NCI-H2107 treated with DMSO at 0.1 percent for 48 hours (cell line): ENCODE measurements around the gene SCTR.

Experiments
- DNase-seq: peaks from one replicate; lab custom pipeline; 2025; ENCODE audit not compliant: unreplicated experiment; lab: John Stamatoyannopoulos, UW

SCTR gene

DNA sequence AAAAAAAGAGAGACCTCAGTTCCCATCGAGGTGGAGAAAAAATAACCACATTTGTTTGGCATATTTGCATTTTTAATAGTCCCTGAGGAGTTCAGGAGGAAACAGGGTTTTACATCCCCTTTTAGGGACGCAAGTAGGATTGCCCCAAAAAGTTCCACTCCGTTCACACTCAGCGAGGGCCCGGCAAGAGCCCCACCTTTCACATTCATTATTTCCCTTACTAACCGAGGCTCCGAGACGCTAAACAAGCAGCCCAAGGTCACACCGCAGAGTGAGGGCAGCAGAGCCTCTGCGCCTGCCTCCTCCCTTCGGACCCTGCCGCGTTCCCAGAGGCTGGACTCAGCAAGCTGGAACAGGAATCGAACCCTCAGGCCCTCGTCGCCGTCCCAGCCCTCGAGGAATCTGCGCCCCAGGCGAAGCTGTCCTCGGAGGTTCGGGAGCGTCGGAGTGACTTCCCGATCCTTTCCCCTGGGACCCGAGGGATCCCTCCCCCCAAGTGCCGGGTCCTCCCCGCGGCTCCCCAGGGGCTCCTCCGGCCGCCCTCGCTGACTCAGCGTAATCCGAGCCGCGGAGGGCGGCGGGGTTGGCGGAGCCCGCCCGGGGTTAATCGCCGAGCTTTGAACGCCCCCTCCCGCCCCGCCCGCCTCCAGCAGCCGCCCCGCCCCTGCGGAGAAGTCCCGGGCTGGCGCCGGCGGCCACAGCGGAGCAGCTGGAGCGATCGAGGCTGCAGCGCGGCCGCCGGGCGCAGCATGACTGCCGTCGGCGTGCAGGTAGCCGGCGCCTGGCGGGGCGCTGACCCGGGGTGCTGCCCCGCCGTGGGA, 92.9 kb downstream of the SCTR start, which contains the start of gene TMEM37:
Gene TMEM37 (plus strand): TSS at position 700 of the 821 bp plus-strand sequence. CDS start 50 bp downstream, at position 750.
- no peak for DNase-seq

DNA sequence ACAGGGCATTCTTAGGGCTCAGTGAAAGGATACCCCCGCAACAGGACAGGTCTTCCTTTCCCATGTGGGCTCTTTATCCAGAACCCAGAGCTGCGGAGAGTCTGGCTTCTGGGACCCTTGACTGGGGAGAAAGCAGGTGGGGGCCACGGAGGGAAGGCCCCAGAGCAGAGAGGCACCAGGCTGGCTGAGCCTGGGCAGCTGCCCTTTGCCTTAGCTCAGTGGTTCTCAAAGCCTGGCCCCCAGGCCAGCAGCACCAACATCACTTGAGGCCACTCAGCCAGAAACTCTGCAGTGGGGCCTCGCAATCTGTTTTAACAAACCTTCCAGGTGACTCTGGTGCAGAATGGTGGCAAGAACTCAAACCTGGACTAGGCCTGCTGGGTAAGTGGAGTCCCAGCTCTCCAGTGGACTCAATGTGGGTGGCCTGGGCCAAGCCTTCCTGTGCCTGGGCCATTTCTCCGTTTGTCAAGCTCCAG, 94.2 kb downstream of the SCTR start:
- DNase-seq, result no peak

DNA sequence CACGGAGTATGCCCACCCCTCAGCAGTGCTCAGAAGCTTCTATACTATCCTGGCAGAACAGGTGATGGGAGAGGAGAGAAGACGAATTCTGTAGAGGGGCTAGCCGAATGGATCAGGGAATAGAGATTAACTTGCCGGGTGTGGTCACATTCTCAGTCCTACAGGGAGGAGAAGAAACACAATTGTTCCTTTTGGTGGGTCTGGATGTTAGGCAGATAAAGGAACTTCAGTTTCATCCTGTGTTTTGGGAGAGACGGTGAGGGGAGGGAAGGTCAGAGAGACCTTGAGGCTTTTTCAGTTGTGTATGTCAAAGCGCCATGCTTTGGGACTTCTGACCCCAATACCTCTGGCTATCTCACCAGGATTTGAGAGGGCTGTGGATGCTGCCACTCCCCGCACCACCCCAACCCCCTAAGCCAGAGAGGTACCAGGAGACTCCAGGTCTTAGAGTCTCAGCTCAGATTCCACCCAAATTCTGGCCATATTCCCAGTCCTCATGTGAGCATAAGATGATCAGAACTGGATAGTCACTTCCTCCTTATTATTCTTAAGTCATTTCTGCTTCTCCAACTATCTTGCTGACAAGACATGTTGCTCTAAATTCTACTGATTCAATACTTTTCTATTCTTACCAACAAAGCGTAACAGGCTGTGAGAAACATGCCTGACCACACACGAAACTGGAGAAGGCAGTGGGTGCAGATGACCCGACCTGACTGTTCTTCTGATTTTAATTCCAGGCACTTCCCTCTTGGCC, 94.9 kb downstream of the SCTR start:
- DNase-seq, result no peak

DNA sequence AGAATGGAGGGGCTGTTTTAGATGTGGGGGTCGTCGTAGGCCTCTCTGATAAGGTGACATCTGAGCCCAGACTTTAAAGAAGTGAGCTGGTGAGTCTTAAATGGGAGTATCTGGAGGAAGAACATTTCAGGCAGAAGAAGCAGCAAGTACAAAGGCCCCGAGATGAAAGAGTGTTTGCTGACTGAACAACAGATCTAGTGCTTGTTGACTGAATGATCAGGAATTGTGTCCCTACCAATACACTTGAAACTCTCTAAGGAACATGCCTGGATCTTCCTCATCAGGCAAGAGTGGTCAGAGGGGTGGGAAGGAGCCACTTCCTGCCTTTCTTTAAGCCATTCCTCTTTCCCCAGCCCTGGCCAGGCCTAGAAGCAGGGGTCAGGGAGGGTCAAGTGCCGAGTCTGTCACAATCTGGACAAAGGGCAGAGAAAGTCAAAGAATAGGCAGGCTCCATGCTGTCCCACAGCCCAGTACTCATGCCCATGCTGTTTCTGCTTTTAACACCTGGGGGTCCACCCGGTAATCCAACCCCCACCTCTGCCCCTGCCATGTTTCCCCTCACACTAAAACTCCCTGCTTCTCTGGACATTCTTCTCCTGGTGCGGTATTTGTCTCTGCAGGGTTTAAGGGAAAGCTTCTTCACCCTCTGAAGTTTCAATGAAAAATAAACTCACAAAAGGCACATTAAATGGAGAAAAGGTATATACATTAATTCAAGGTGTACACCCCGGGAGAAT, 95.6 kb downstream of the SCTR start:
- no peak for DNase-seq

DNA sequence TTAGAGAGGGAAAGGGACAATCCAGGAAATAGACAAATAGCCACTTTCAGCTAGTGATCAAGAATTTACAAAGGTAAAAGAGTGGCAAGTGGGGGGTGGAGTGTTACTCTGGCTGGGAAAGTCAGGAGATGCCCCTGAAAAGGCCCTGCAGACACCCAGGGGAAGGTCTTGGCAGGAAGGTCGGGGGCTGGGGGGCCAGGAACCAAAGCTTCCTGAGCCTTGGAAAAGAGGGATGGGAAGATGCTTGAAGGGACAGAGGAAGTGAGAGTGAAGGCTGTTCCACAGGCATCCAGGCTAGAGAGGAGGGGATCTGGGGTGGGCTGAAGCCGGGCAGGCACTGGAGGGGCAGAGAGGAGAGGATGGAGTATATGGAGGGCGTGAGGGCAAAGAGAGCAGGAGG, 96.5 kb downstream of the SCTR start:
- no peak for DNase-seq

DNA sequence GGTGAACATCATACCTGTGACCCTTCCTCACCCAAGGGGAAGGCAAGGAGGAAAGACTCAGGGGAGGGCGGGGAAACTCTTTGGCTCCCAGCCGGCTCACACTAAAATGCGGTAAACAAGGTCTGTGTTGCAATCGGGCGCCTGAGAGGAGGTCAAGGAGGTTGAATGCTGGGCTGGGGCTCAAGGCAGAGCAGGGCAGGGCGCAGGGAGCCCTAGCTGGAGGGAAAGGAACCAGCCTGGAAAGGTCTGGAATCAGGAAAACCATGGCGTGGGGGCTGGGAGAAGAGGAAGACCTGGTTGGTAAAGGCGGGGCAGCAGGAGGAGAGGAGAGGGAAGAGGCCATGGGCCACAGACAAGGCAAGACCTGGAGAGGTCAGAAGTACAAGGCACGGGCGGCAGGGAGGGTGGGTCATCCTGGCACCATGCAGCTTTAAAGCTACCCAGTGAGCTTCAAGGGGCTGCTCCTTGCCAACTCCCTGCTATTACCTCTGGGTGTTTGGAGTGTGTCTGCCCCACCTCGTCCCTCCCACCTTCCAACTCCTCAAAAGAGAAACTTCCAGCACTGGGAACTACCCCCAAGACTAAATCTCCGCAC, 97.4 kb downstream of the SCTR start:
- DNase-seq, result no peak

DNA sequence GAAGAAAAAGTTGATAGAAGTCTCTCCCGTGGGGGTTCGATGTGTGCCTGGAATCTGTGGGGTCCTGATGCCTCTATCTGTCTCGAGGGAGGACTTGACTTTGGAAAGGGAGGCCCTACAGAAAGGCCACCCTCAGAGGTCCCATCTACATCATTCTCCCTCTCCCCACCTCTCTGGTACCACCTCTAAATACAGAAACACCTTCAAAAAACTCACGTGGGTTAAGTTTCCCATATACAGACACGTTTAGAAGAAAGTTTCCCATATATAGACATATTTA, 97.9 kb downstream of the SCTR start:
- no peak for DNase-seq

DNA sequence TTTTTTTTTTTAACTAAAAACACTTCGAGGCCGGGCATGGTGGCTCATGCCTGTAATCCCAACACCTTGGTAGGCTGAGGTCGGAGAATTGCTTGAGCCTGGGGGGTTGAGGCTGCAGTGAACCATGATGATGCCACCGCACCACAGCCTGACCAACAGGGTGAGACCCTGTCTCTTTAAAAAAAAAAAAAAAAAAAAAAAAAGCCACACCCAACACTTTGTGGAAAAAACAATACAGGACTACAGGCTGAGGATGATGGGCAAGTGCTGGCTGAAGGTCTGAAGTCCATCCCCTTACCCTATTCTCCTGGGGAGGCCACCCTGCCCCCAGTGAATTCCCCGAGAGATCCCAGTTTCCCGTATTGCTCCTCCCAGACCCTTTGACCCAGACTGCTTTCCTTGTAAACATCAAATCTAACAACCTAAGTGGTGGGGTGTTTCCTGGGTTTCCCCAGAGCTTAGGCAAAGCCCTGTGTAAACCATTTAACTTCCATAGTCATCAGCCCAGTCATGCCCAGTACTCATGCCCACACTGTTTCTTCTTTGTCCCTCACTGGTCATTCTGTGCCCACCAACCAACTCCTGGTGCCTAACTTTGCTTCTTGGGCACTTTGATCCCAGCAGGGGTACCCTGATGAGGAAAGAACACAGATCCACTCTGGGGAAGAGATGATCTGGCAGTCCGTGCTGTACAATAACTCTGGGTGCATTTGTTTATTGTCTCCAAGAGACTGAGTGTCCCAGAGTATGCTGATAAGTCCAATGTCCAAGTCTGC, 98.5 kb downstream of the SCTR start:
- DNase-seq, result no peak

DNA sequence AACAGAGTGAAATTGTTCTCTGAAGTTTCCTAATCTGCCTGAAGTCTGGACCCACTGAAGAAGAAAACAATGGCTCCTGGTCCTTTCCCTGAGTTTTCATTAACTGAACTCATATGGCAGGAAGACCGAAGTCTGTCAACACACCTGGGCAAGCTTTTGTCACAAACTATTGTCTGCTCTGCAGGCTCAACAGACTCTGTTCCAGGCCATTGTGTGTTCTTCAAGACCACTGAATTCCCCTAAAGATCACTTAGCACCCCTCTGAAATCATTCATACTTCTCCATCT, 99.2 kb downstream of the SCTR start:
- DNase-seq, result no peak

DNA sequence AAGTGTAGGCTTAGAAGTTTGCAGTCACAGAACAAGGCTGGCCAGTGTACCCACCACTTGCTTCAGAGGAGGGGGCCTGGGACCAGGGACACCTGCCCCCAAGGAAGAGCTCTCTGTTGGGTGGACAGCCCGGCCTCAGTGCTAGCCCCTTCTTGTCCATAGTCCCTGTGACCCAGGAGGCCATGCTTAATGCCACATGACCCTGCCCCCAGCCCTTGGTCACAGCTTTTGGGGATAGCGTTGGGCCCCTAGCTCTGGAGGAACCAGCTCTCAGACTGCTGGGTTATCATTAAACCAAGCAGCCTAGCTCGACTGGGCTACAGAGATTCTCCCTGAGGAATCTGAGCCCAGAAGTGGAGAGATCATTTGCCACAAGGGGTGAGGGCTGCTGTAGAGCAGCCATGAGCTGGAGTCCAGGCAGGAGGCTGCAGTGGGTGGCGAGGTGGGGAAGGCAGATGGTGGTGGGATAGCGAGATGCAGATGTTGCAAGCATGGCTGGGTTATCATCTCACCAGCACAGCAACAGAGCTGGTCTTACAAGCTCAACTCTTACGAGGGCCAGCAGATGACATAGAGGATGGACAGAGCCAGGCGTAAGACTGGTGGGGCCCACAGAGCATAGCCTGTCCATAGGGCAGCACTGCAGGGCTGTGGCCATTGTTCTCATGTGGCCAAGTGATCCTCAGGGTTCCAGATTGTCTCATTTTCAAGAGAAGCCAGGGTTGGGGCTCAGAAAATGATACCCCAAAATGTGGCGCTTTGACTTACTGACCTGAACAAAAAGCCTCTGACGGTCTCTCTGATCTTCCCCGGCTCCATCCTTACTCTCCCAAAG, 99.8 kb downstream of the SCTR start:
- no peak for DNase-seq

DNA sequence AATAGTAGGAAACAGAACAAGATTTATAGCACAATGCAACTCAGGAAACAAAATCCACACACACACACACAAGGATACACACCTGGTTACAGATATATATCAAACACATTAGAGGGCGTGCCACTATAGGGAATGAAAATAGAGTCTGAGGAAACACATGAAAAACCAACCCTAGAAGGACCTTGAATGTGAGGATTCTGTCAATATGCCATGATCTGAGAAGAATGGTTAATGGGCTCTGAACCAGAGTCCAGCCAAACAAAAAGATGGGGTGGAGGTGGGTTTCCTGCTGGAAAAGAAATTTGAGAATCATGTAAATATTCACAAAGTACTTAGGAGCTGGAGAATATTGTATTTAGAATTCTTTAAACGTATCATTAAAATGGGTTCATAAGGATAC, 100.5 kb downstream of the SCTR start:
- no peak for DNase-seq

DNA sequence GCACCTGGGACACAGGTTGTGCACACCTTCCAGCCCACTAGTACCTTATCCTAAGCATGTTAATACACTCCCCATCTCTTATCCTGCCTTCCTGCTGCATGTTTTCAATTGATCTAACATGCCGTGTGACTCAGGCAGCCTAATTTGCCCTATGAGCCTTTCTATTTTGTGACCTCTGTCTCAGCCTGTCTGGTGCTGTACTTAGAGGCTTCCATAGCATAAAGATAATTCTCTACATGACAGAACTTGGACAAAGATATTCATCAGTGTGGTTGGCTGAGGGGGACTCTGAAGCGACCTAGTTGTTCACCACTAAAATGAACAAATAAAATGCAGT, 101.2 kb downstream of the SCTR start:
- DNase-seq, result no peak

DNA sequence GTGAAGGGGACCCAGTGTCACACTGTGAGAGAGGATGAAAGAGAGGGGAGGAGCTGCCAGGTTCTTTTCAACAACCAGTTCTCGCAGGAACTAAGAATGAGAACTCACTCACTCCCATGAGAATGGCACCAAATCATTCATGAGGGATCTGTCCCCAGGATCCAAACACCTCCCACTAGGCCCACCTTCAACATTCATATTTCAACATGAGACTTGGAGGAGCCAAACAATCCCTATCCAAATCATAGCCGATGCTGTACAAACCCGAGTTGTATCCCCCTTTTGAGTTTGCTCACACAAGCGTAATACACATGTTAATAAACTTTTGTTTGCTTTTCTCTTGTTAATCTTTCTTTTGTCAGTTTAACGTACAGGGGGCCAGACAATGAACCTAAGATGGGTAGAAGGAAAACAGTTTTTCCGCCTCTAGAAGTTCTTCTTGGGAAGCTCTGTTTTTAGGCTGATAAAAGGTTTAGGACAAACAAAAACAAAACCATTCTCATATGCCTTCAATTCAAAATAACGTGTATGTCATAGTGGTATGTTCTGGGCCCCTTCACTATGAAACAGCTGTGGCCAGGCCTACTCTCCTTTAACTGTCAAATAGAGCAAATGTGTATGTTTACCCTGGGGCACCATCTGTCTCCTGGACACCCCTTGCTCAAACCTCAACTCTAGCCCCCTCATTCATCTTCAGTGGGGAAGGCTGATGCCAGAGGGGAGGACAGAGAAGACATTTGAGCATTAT, 101.7 kb downstream of the SCTR start:
- no peak for DNase-seq

DNA sequence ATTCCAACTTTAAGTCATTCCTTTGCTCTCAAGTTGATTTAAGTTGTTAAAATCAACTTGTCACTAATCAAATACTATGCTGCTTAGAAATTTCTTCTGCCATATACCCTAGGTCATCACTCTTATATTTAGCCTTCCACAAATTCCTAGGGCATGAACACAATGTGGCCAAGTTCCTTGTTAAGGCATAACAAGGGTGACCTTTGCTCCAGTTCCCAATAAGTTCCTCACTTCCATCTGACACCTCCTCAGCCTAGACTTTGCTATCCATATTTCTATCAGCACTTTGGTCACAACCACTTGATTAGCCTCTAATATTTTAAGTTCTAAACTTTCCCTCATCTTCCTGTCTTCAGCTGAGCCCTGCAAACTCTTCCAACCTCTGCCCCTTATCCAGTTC, 102.5 kb downstream of the SCTR start:
- DNase-seq, result no peak

DNA sequence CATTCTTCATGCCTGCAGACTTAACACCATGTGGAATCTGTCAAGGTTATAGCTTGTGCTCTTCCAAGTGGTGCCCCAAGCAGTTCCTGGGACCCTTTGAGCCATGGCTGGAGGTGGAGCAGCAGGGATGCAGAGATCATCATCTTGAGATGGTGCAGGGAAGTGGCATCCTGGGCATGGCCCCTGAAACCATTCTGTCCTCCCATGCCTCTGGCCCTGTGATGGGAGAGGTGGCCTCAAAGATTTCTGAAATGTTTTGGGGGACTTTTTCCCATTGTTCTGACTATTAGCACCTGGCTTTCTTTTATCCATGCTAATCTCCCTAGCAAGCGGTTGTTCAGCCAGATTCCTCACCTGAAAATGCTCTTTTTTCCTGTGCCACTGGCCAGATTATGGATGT, 103.0 kb downstream of the SCTR start:
- DNase-seq, result no peak

DNA sequence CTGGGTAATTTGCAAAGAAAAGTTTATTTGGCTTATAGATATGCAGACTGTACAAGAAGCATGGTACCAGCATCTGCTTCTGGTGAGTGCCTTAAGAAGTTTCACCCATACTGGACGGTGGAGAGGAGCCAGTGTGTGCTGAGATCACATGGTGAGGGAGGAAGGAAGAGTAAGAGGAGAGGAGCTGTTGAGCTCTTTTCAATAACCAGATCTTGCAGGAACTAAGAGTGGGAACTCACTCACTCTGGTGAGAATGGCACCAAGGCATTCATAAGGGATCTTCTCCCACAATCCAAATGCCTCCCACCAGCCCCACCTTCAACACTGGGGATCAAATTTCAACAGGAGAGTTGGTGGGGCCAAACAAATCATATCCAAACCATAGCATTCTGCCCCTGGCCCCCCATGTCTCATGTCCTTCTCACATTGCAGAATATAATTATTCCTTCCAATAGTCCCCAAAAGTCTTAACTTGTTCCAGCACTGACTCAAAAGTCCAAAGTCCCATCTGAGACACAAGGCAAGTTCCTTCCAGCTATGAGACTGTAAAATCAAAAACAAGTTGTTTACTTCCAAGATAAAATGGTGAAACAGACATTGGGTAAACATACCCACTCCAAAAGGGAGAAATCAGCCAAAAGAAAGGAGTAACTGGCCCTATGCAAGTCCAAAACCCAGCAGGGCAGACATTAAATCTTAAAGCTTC, 104.3 kb downstream of the SCTR start:
- no peak for DNase-seq

DNA sequence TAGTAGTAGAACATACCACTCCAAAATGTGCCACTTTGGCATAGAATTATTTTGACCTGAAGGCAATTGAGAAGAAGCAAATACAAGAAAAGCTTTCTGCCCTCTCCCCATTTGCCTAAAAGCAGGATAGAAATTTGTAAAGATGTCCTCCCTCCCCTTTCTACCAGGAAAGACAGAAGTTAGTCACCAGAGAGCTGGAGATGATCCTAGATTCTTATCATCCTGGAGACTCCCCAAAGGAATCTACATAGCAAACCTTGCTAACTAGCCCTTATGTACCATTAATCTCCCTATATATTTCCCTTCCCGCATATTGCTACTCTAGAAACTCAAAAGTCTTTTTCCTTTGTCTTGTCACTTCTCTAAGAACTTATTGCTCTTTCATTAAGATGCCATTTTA, 105.2 kb downstream of the SCTR start:
- DNase-seq, result no peak

DNA sequence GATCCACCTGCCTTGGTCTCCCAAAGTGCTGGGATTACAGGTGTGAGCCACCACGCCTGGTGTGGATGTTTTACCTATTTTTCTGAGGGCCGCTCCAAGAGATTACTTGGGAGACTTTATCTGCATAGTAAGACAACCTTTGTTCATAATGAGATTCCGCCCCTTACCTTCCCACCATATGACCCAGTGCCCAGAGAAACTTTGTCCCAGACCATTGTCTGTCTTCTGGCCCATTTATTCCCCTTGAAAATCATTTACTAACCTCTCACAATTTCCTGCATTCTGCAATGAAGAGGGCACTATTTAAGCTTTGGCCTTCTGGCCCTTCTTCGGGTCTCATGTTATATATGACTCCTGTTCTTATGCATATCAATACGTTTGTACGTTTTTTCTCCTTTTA, 106.4 kb downstream of the SCTR start:
- DNase-seq, result no peak
